22Rv1 (cell line): ENCODE results near the gene SMNDC1.

Experiments
- CTCF ChIP-seq: fragments of 450-650 bp; IDR thresholded peaks from 2 replicates; pipeline ENCODE4 v1.5.1; 2017; ENCODE audit warnings: mild to moderate bottlenecking
- ZFX ChIP-seq: fragments of 450-650 bp; IDR thresholded peaks from 2 replicates; pipeline ENCODE4 v1.6.1; 2017; ENCODE audit warnings: antibody characterized with exemption, borderline replicate concordance

DNA sequence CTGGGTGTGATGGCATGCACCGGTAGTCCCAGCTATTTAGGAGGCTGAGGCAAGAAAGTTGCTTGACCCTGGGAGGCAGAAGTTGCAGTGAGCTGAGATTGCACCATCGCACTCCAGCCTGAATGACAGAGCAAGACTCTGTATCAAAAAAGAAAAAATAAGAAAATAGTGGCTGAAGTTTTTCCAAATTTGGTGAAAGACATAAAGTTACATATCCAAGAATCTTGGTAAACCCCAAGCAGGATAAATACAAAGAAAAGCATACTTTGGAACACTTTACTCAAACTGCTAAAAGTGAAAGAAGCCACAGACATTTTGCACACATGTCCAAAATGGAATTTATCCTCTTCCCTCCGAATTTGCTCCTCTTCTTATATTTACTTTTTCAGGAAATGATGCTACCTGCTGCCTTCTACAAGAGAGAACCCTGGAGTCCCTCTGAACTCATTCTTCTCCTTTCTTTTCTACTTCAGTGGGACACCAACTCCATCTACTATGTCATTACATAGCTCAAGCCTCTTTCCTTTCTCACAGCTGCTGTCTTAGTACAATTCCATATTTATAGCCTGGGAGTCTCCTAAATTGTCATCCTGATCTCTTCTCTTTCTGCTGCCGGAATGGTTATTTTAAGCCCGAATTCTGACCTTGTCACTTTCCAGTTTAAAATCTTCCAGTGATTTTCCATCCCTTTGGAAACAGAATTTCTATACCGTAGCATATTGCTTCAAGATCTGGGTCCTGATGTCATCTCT, 17.3 kb upstream of the SMNDC1 start:
- TF ChIP-seq ZFX = no peak
- no peak for TF ChIP-seq CTCF
